Mesendoderm (in vitro differentiated cells): Measurements from ENCODE around the gene GNPDA1.

Experiments used
- DNase-seq: peaks from one replicate; pipeline ENCODE4 v3.0.0; 2013
- H2AK5ac ChIP-seq: 2 replicates; pipeline ENCODE4 v1.6.1; 2013; ENCODE audit warnings: low read length, inconsistent platforms
- H2BK120ac ChIP-seq: 2 replicates; pipeline ENCODE4 v1.6.1; 2013; ENCODE audit warnings: low read depth, mild to moderate bottlenecking, low read length, moderate library complexity, mixed read lengths
- H2BK15ac ChIP-seq: replicated peaks from 2 replicates; pipeline ENCODE4 v1.6.1; 2013; ENCODE audit warnings: low read depth, mild to moderate bottlenecking, moderate library complexity
- H2BK5ac ChIP-seq: 2 replicates; pipeline ENCODE4 v1.6.1; 2013; ENCODE audit warnings: low read length, inconsistent platforms
- H3K18ac ChIP-seq: 2 replicates; pipeline ENCODE4 v1.6.1; 2013; ENCODE audit warnings: mild to moderate bottlenecking, low read length, mixed read lengths
- H3K23ac ChIP-seq: one replicate; pipeline ENCODE4 v1.6.1; 2013; ENCODE audit warnings: low read length
- H3K27ac ChIP-seq: 2 replicates; pipeline ENCODE4 v1.5.1; 2013; ENCODE audit warnings: low read depth, mild to moderate bottlenecking, inconsistent platforms, low read length, moderate library complexity
- H3K27me3 ChIP-seq: 2 replicates; pipeline ENCODE4 v1.6.1; 2013; ENCODE audit warnings: low read length, control low read depth, mild to moderate bottlenecking, inconsistent platforms; ENCODE audit not compliant: insufficient read depth, poor library complexity
- H3K36me3 ChIP-seq: 2 replicates; pipeline ENCODE4 v1.6.1; 2013; ENCODE audit warnings: low read length, inconsistent platforms; ENCODE audit not compliant: control insufficient read depth, insufficient read depth
- H3K4ac ChIP-seq: one replicate; pipeline ENCODE4 v1.6.1; 2013; ENCODE audit warnings: low read depth, mild to moderate bottlenecking, low read length, moderate library complexity
- H3K4me1 ChIP-seq: 2 replicates; pipeline ENCODE4 v1.6.1; 2013; ENCODE audit warnings: low read depth, low read length, inconsistent platforms; ENCODE audit not compliant: control insufficient read depth
- H3K4me2 ChIP-seq: 2 replicates; pipeline ENCODE4 v1.6.1; 2013; ENCODE audit warnings: low read length
- H3K4me3 ChIP-seq: 2 replicates; pipeline ENCODE4 v1.5.1; 2013; ENCODE audit warnings: mild to moderate bottlenecking, low read length
- H3K56ac ChIP-seq: one replicate; pipeline ENCODE4 v1.6.1; 2013; ENCODE audit warnings: low read length
- H3K79me1 ChIP-seq: 2 replicates; pipeline ENCODE4 v1.6.1; 2013; ENCODE audit warnings: low read length, inconsistent platforms
- H3K79me2 ChIP-seq: 2 replicates; pipeline ENCODE4 v1.6.1; 2013; ENCODE audit warnings: mild to moderate bottlenecking, low read length; ENCODE audit not compliant: control insufficient read depth, insufficient read depth
- H3K9ac ChIP-seq: 2 replicates; pipeline ENCODE4 v1.6.1; 2013; ENCODE audit warnings: low read length, inconsistent platforms
- H4K5ac ChIP-seq: one replicate; pipeline ENCODE4 v1.6.1; 2013; ENCODE audit warnings: low read length
- H4K8ac ChIP-seq: one replicate; pipeline ENCODE4 v1.6.1; 2013; ENCODE audit warnings: low read depth, mild to moderate bottlenecking, control low read depth, low read length, moderate library complexity
- WGBS: extraction: QIAGEN DNeasy Blood & Tissue Kit; methylation state at CpG from one replicate; pipeline ENCODE4 v1.1.7; 2013; ENCODE audit warnings: low lambda C conversion rate, missing lambda C conversion rate; ENCODE audit not compliant: insufficient coverage; ENCODE audit errors: extremely low coverage; 5-methylcytosine and 5-hydroxymethylcytosine counted together

The GNPDA1 gene

DNA sequence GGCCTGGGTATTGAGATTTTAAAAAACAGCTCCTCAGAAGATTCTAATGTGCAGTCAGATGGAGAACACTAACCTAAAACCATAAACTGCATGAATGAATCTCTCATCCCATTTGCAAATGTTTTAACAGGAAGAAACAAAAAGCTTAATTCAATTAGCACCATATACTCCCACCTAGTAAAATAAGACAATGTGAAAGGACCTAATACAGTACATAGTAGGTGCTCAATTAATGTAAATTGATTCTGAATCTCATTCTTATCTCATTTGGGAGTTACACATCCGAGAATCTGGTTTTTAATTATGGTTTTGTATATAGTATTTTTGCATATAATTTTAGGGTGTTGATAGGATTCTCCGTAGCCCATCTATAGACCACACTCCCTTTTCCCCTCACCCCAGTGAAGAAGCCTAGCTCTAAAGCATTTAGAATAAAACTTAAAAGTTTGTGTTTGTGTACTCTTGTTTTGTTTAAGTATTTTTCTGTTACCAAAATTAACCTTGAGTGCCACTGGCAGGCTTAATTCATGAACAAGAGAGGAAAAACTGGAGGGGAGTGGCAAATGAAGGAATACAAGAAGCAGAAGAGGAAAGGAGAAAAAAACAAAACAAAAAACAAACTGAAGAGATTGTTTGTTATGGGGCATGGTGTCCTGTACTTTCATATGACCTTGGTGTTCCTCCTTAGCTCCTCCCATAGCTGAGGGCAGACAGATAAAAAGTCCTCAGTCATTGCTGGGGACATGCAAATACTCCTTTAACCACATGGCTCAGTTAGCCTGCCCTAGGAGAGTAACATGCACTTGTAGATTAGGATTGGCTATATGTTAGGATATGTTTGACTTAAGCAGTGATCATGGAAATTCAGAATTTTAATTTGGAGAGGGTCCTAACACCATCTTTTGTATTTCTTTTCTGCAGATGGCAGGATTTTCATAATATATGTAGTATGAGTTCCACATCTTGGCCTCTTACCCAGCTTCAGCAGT, 42.8 kb downstream of the GNPDA1 start:
- H3K79me2 ChIP-seq: no peaks in the 10 kb centered on the region
- H3K4ac ChIP-seq: no peak overlapping the region
- H3K18ac ChIP-seq: no peak overlapping the region
- H2AK5ac ChIP-seq: no peak overlapping the region
- H3K9ac ChIP-seq: peak overlapping the region; percentile 97
- H2BK5ac ChIP-seq: no peak overlapping the region
- no CpG with 5 or more reads among the region's 2 CpGs for WGBS
- peaks cover 2% of the 10 kb centered on the region for H3K79me1 ChIP-seq
- H3K4me1 ChIP-seq: no peaks in the 10 kb centered on the region
- H3K27ac ChIP-seq: no peak overlapping the region
- peak overlapping the region; percentile 95 for H3K4me3 ChIP-seq
- H4K5ac ChIP-seq: no peak overlapping the region
- peak overlapping the region; percentile 98 for H3K56ac ChIP-seq
- no peaks in the 10 kb centered on the region for H3K36me3 ChIP-seq
- H4K8ac ChIP-seq: no peak overlapping the region
- peak; percentile 84 for DNase-seq
- H3K27me3 ChIP-seq: no peaks in the 10 kb centered on the region
- H2BK15ac ChIP-seq: no peak overlapping the region
- H3K23ac ChIP-seq: no peak overlapping the region
- peak overlapping the region; percentile 65 for H3K4me2 ChIP-seq
- H2BK120ac ChIP-seq: no peak overlapping the region

DNA sequence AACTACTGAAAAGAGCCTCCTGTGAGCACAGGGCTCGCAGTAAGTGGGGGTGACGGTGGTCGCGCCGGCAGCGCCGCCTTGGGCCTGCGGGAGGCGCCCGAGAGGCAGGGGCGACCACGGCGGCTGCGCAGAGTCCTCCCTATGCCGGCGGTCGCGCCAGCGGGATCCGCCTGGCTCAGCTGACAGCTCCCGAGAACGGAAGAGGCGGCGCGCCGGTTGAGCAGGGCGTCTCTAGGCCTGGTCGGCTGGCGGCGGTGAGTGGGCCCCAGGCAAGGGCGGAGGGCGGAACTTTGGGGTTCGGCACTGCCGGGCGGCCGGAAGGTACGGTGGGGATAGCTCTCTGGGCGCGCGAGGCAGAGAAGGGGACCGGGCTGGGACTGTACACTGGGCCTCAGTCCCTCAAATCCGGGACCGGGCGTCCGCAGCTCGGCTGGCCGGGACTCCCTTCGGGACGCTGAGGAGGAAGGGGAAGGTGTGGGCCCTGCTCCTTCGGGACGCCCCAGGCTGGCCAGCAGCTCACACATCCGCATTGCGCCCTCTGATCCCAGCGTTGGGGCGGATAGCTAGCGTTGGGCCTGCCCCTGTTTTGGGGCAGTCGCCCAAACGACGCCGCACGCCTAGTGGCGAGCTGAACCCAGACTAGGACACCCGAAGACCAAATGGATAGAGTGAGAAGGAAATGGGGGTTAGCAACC, 43.8 kb downstream of the GNPDA1 start, which contains the start of gene RNF14:
RNF14 (plus strand) TSS at position 192 of the 695 bp plus-strand sequence. CDS start 4,484 bp downstream, outside the sequence.
- H3K4me3 ChIP-seq: peak within 1 kb of the TSS; percentile 95
- peak within 1 kb of the TSS; percentile 54 for H2BK5ac ChIP-seq
- no peaks in the 10 kb centered on the region for H3K4me1 ChIP-seq
- DNase-seq: peak; percentile 96
- H3K4me2 ChIP-seq: peak within 1 kb of the TSS; percentile 65
- no peaks in the 10 kb centered on the region for H3K36me3 ChIP-seq
- H2AK5ac ChIP-seq: no peak within 1 kb of the TSS
- no peaks in the 10 kb centered on the region for H3K79me2 ChIP-seq
- H3K56ac ChIP-seq: peak within 1 kb of the TSS; percentile 98
- H3K79me1 ChIP-seq: peaks cover 2% of the 10 kb centered on the region
- no CpG with 5 or more reads among the region's 63 CpGs for WGBS
- peak within 1 kb of the TSS; percentile 99 for H4K8ac ChIP-seq
- no peak within 1 kb of the TSS for H2BK15ac ChIP-seq
- H3K23ac ChIP-seq: peak within 1 kb of the TSS; percentile 97
- H3K27ac ChIP-seq: peak within 1 kb of the TSS; percentile 82
- H3K4ac ChIP-seq: peak within 1 kb of the TSS; percentile 19
- H2BK120ac ChIP-seq: no peak within 1 kb of the TSS
- no peaks in the 10 kb centered on the region for H3K27me3 ChIP-seq
- H3K18ac ChIP-seq: peak within 1 kb of the TSS; percentile 78
- H4K5ac ChIP-seq: peak within 1 kb of the TSS; percentile 9
- peak within 1 kb of the TSS; percentile 97 for H3K9ac ChIP-seq

DNA sequence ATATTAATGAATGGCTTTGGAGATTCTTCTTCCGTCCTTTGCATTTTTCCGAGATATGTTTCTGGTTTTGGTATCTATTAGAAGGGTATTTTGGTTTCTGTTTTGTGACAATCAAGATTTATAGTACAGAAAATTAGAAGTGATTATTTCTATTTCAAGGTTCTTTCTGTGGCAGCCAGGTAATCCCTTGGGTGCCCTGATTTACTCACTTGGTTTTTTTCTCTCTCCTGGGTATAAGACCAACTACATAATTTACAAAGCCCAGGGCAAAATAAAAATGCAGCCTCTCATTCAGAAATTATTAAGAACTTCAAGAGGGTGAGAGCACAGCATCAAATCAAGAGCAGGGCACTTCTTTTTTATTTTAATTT, 45.9 kb downstream of the GNPDA1 start:
- Histone ChIP-seq H3K9ac (no peak overlapping the region), H3K36me3 (no peaks in the 10 kb centered on the region), H3K27ac (no peak overlapping the region), H3K4me2 (no peak overlapping the region), H4K5ac (no peak overlapping the region), H3K79me1 (peaks cover 2% of the 10 kb centered on the region), H3K4me3 (no peak overlapping the region), H3K18ac (no peak overlapping the region), H2BK15ac (no peak overlapping the region), H2AK5ac (no peak overlapping the region), H3K4ac (no peak overlapping the region), H2BK5ac (no peak overlapping the region), H3K4me1 (no peaks in the 10 kb centered on the region), H4K8ac (no peak overlapping the region), H3K23ac (no peak overlapping the region), H2BK120ac (no peak overlapping the region), H3K27me3 (no peaks in the 10 kb centered on the region), H3K56ac (no peak overlapping the region), H3K79me2 (no peaks in the 10 kb centered on the region)
- no CpG with 5 or more reads among the region's 2 CpGs for WGBS
- DNase-seq: no peak

DNA sequence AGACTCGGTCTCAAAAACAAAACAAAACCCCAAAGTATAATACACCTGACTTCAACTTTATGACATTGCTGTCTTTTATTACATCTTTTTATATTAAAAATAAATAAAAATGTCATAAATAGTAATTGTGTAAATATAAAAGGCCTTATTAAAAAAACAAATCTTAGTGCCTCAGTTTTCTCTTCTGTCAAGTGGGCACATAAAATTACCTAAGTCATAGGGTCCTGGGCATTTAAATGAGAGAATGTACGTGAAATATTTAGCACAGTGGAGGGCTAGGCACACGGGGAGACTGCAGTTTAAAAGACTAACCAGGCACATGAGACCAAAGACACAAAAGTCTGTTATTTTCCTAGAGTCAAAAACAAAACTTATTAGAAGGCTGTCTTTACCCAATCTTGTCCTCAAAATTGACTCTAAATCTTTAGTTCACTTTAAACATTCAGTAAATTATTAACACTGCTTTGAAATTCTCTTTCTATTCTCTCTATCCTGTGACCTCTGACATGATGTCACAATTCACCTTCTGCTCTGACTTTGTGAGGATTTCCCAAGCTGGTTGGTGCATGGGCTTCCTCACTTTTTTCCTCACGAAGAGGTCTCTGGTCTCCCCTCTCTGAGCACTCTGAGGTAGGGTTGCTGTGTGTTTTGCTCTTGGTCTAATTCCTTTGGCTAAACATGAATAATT, 46.4 kb downstream of the GNPDA1 start:
- Histone ChIP-seq H3K27me3 (no peaks in the 10 kb centered on the region), H3K18ac (no peak overlapping the region), H4K8ac (no peak overlapping the region), H3K23ac (no peak overlapping the region), H3K36me3 (no peaks in the 10 kb centered on the region), H2BK120ac (no peak overlapping the region), H4K5ac (no peak overlapping the region), H3K56ac (no peak overlapping the region), H3K79me1 (peaks cover 2% of the 10 kb centered on the region), H3K27ac (no peak overlapping the region), H3K4me1 (no peaks in the 10 kb centered on the region), H2BK5ac (no peak overlapping the region), H2BK15ac (no peak overlapping the region), H3K9ac (no peak overlapping the region), H3K4me3 (no peak overlapping the region), H3K4ac (no peak overlapping the region), H3K79me2 (no peaks in the 10 kb centered on the region), H2AK5ac (no peak overlapping the region), H3K4me2 (no peak overlapping the region)
- no peak for DNase-seq
- no CpG with 5 or more reads among the region's 4 CpGs for WGBS

DNA sequence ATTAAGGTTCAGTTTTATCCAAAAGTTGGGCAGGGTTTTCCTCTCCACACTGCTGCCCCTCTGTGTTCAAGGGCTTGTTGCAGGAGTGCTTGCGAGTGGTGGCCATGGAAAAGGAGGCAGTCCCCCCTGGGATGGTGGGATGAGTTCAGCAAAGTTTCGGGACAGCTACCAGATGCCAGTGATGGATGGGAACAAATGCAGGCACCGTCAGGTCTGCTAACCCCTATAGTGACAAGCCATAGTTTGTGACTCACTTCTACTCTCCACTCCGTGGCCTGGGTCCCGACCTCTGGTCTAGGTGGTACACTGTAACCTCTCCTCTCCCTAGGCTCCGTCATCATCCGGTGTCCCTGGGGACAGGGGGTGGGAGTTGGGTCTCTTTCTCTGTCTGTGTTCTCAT, 47.8 kb downstream of the GNPDA1 start:
- no peaks in the 10 kb centered on the region for H3K36me3 ChIP-seq
- no peaks in the 10 kb centered on the region for H3K27me3 ChIP-seq
- no peak overlapping the region for H3K27ac ChIP-seq
- H2BK15ac ChIP-seq: no peak overlapping the region
- no peak overlapping the region for H3K4me3 ChIP-seq
- peaks cover 2% of the 10 kb centered on the region for H3K79me1 ChIP-seq
- H4K5ac ChIP-seq: no peak overlapping the region
- no peak overlapping the region for H2BK120ac ChIP-seq
- H3K9ac ChIP-seq: no peak overlapping the region
- H3K23ac ChIP-seq: no peak overlapping the region
- no peak overlapping the region for H3K56ac ChIP-seq
- no peaks in the 10 kb centered on the region for H3K79me2 ChIP-seq
- H2BK5ac ChIP-seq: no peak overlapping the region
- no CpG with 5 or more reads among the region's 7 CpGs for WGBS
- no peak overlapping the region for H3K4ac ChIP-seq
- no peaks in the 10 kb centered on the region for H3K4me1 ChIP-seq
- no peak overlapping the region for H3K18ac ChIP-seq
- no peak for DNase-seq
- H3K4me2 ChIP-seq: no peak overlapping the region
- no peak overlapping the region for H4K8ac ChIP-seq
- H2AK5ac ChIP-seq: no peak overlapping the region
